ENCODE measurements around the gene ERAP2.

Gene ERAP2, protein sequence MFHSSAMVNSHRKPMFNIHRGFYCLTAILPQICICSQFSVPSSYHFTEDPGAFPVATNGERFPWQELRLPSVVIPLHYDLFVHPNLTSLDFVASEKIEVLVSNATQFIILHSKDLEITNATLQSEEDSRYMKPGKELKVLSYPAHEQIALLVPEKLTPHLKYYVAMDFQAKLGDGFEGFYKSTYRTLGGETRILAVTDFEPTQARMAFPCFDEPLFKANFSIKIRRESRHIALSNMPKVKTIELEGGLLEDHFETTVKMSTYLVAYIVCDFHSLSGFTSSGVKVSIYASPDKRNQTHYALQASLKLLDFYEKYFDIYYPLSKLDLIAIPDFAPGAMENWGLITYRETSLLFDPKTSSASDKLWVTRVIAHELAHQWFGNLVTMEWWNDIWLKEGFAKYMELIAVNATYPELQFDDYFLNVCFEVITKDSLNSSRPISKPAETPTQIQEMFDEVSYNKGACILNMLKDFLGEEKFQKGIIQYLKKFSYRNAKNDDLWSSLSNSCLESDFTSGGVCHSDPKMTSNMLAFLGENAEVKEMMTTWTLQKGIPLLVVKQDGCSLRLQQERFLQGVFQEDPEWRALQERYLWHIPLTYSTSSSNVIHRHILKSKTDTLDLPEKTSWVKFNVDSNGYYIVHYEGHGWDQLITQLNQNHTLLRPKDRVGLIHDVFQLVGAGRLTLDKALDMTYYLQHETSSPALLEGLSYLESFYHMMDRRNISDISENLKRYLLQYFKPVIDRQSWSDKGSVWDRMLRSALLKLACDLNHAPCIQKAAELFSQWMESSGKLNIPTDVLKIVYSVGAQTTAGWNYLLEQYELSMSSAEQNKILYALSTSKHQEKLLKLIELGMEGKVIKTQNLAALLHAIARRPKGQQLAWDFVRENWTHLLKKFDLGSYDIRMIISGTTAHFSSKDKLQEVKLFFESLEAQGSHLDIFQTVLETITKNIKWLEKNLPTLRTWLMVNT

DNA sequence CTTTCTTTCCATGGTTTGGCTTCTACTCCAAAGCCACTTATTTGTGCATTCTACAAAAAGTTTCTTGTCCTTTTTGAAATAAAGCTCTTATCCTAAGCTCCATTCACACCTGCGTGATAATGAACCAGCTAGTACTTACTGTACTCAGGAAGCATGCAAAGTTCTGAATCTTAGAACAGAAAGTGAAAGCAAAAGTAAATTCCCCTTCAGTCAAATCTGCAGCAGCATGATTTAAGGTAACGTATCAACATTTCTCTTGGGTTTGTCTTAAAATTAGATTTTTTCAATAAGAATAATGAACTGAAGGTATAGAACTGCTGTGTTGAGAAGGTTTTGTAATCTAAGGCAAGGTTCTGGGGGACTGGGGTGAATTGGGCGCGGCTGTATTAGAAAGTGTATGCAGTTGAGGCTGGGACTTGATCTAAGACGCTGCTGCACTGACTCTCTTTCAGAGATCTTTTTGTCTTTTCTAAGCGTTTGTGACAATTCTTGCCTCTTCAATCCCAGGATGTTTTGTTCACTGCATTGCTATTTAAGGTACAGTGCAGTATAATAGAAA is at the start of gene ERAP2:
ERAP2 (plus strand) TSS at position 209 of the 559 bp plus-strand sequence. CDS start 3,186 bp downstream, outside the sequence.
- TF ChIP-seq, protein P1, sequence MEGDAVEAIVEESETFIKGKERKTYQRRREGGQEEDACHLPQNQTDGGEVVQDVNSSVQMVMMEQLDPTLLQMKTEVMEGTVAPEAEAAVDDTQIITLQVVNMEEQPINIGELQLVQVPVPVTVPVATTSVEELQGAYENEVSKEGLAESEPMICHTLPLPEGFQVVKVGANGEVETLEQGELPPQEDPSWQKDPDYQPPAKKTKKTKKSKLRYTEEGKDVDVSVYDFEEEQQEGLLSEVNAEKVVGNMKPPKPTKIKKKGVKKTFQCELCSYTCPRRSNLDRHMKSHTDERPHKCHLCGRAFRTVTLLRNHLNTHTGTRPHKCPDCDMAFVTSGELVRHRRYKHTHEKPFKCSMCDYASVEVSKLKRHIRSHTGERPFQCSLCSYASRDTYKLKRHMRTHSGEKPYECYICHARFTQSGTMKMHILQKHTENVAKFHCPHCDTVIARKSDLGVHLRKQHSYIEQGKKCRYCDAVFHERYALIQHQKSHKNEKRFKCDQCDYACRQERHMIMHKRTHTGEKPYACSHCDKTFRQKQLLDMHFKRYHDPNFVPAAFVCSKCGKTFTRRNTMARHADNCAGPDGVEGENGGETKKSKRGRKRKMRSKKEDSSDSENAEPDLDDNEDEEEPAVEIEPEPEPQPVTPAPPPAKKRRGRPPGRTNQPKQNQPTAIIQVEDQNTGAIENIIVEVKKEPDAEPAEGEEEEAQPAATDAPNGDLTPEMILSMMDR (IDR thresholded peaks at IDR 0.05; ENCODE audit: low read depth, low read length, missing control alignments), result no peak
- Histone ChIP-seq H3K27ac (peak within 1 kb of the TSS; percentile 80), H3K4me3 (ENCODE audit: low read depth, low read length) (peak within 1 kb of the TSS; percentile 60), H3K36me3 (replicated peaks) (no peaks in the 10 kb centered on the region), H3K27me3 (replicated peaks) (no peaks in the 10 kb centered on the region)
- in situ Hi-C loops (cut with HindIII; ENCODE audit: low pct_ligation_motif_present, low sequenced_read_pairs), result no loop called here
- peak; percentile 36 for DNase-seq

DNA sequence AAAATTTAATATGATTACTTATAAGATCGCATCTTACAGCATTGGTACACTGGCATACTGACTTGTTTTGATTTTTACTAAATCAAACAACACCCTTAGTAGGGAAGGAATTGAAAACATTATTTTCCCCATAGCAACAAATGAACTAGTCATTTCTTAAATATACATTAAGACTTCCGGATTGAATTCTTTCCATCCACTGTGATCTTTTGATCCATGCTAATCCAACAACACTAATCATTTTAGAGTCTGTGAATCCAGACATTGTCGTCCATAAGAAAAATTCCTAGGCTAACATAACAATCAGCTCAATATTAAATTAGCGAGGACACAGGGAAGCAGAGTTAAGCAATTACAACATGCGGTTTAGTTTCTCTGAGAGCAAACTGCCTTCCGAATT is 47.0 kb upstream of the ERAP2 start:
- Histone ChIP-seq H3K27me3 (replicated peaks) (no peaks in the 10 kb centered on the region), H3K36me3 (replicated peaks) (no peaks in the 10 kb centered on the region), H3K27ac (no peak overlapping the region), H3K4me3 (ENCODE audit: low read depth, low read length) (no peak overlapping the region)
- in situ Hi-C loops (cut with HindIII; ENCODE audit: low pct_ligation_motif_present, low sequenced_read_pairs), result no loop called here
- no peak for DNase-seq
- TF ChIP-seq, protein P1 (IDR thresholded peaks at IDR 0.05; ENCODE audit: low read depth, low read length, missing control alignments), result no peak

DNA sequence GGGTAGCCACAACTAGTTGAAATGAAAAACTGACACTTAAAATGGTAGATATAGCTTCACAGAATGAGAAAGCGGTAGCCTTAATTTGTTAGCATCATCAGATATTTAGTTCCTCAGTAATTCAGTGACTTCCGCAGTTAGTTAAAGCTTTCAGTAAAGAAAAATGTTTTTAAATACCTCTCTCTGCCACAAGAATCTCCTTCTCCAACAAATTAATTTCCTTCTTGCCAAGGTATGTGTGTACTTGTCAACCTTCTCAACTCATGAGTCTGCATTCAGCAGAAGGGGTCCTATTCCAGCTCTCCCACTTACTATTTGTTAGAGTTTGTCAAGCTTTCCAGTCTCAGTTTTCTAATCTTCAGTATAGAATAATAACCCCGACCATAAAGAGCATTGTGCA is 42.3 kb upstream of the ERAP2 start:
- Histone ChIP-seq H3K27ac (no peak overlapping the region), H3K27me3 (replicated peaks) (no peaks in the 10 kb centered on the region), H3K4me3 (ENCODE audit: low read depth, low read length) (no peak overlapping the region), H3K36me3 (replicated peaks) (no peaks in the 10 kb centered on the region)
- TF ChIP-seq, protein P1 (IDR thresholded peaks at IDR 0.05; ENCODE audit: low read depth, low read length, missing control alignments), result no peak
- in situ Hi-C loops (cut with HindIII; ENCODE audit: low pct_ligation_motif_present, low sequenced_read_pairs), result no loop called here
- no peak for DNase-seq

DNA sequence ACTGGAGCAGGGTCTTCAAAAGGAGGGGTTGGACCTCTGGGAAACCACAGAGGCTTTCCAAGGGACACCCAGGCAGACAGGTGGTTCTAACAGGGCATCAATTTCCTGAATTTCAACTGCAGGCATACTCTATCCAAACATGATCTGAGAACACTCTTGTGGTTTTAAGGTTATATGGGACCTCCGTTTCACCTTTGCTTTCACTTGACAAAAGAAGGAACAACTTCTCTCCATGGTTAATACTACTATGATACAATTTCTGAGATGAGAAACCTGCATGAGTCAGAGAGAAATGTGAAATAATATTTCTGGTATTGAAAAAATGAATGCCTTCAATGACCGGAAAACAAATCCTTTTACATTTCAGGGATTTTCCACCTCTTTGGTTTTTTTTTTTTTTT is 40.5 kb upstream of the ERAP2 start:
- Histone ChIP-seq H3K27me3 (replicated peaks) (no peaks in the 10 kb centered on the region), H3K27ac (no peak overlapping the region), H3K36me3 (replicated peaks) (no peaks in the 10 kb centered on the region), H3K4me3 (ENCODE audit: low read depth, low read length) (no peak overlapping the region)
- in situ Hi-C loops (cut with HindIII; ENCODE audit: low pct_ligation_motif_present, low sequenced_read_pairs), result no loop called here
- TF ChIP-seq, protein P1 (IDR thresholded peaks at IDR 0.05; ENCODE audit: low read depth, low read length, missing control alignments), result no peak
- no peak for DNase-seq

DNA sequence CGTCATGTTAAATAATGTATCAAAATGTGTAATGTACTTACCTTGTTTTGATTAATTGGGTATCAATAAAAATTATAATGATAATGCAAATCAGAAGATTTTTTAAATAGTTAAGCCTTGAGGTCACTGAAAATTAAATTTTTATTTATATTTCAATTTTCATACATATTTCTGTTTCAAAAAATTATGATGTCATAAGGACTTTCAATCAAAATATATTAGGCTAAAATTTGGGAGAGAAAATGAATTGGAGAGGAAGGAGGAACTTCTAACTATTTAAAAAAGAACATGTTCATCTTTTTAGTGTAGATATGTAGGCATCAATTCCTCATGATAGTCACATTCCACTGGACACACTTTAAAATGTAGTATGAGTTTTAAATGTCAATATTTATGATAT is 39.5 kb upstream of the ERAP2 start:
- TF ChIP-seq, protein P1 (IDR thresholded peaks at IDR 0.05; ENCODE audit: low read depth, low read length, missing control alignments), result no peak
- no peak for DNase-seq
- Histone ChIP-seq H3K36me3 (replicated peaks) (no peaks in the 10 kb centered on the region), H3K4me3 (ENCODE audit: low read depth, low read length) (no peak overlapping the region), H3K27ac (no peak overlapping the region), H3K27me3 (replicated peaks) (no peaks in the 10 kb centered on the region)
- in situ Hi-C loops (cut with HindIII; ENCODE audit: low pct_ligation_motif_present, low sequenced_read_pairs), result no loop called here
